IPS-15b (cell line): ENCODE data around the gene FAM222A.

Experiments used
- H3K27me3 ChIP-seq: one replicate; pipeline ENCODE4 v1.6.1; 2013; ENCODE audit warnings: low read length; ENCODE audit not compliant: control insufficient read depth, insufficient read depth
- H3K36me3 ChIP-seq: one replicate; pipeline ENCODE4 v1.6.1; 2013; ENCODE audit warnings: low read length; ENCODE audit not compliant: control insufficient read depth, insufficient read depth
- H3K4me1 ChIP-seq: one replicate; pipeline ENCODE4 v1.6.1; 2013; ENCODE audit warnings: mild to moderate bottlenecking, low read length; ENCODE audit not compliant: control insufficient read depth, insufficient read depth
- H3K4me3 ChIP-seq: one replicate; pipeline ENCODE4 v1.5.1; 2013; ENCODE audit warnings: low read depth, low read length
- H3K9ac ChIP-seq: one replicate; pipeline ENCODE4 v1.6.1; 2013; ENCODE audit warnings: low read depth, mild to moderate bottlenecking, low read length
- H3K9me3 ChIP-seq: one replicate; pipeline ENCODE4 v1.6.1; 2013; ENCODE audit warnings: mild to moderate bottlenecking, low read length; ENCODE audit not compliant: control insufficient read depth, insufficient read depth

The FAM222A gene

DNA sequence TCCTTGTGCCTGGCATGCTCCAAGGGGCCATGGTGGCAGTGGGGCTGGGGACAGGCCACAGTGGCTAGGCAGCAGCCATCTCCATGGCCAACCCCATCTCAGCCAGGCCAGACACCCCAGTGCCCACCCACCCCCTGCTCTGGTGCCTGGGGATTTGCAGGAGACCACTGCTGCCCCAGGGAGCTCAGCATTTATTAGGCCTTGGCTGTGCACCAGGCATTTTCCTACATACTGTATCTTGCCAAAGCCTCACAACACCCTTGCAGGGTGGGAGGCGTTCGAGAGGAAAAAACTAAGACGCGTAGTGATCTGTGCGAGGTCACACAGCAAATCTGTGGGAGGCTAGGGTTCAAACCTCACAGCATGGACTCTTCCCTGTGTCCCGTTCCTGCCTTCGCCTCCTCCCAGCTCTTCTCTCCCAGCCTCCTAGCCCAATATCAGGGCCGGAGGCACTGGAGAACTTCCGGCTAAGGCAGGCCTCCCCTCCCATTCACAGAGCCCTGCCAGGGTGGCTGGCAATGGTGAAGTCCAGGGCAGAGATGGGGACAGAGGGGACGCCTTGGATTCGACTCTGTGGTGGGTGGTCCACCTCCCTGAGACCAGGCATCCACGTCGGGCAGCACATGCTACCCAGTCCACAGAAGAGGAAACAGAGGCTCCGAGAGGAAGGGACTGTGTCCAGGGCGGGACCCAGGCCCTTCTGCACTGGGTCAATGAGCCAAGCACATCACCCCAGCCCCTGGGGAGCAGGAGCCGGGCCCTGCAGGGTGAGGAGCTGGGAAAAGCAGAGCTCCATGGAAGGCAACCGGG is 57.4 kb downstream of the FAM222A start:
- Histone ChIP-seq H3K9me3 (no peaks in the 10 kb centered on the region), H3K27me3 (no peaks in the 10 kb centered on the region), H3K4me3 (no peak overlapping the region), H3K36me3 (no peaks in the 10 kb centered on the region), H3K9ac (no peak overlapping the region), H3K4me1 (no peaks in the 10 kb centered on the region)

DNA sequence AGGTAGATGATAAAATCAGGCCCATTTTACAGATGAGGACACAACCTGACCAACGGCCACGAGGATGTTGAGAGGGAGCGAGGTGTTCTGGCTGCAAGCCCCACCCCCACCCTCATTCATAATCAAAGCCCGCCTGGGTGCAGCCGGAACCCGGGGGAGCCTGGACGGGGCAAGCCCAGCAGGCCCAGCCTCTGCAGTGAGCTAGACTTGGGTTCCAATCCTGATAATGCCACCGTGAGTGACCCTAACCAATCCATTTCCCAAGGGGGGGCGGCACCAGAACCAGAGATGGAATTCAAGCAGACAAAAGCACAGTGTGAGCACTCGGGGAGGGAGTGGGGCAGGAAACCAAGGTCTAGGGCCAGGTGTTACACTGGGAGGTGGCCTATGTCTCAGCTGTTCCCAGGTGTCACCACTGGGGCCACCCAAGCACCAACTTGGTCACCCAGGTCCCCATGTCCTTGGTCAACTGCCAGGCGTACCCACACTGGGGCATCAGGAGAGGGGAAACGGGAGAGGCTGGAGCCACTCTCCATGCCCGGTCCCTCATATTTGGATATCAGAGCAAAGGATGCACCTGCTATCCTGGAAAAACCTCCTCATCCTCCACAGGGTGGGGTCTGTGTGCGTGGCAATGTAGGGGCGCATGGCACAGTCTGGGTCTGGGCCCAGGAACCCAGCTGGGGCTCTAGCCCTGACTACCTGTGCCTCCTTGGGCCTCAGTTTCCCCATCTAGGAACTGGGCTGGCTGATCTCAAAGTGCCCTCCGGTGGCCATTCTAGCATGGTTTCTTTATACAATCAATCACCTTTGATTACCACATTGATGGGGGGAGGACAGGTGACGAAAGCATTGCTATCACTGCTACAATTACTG is 58.4 kb downstream of the FAM222A start:
- no peak overlapping the region for H3K9ac ChIP-seq
- no peaks in the 10 kb centered on the region for H3K4me1 ChIP-seq
- H3K4me3 ChIP-seq: no peak overlapping the region

DNA sequence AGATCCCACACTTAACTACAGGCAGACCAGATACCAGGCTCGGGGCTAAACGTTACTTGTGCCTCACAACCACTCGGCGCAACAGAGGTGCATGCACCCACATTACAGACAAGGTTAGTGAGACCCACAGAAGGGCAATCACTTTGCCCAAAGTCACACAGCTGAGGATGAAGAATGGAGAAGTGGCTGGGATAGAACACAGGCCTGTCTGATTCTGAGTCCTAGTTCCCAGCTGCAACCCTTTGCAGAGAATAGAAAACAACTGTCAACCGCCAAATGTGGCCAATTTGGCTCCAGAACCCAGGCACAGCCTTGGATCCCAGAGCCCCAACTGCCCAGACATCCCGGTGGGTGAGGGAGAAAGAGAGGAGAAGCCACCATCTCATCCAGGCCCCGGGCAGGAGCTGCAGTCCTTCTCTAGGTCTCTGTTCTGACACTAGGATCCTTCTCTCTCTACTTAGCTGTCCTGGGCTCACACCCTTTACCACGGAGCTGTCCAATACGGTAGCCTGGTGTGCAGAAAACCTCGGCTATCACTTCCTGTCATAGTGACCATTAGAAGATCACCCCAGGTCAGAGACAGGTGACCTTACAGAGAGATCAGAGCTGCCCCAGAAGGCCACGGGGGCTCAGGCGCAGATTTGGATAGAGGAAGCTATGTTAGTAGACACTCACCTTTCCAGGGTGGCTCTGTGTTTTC is 59.1 kb downstream of the FAM222A start:
- Histone ChIP-seq H3K4me3 (no peak overlapping the region), H3K27me3 (no peaks in the 10 kb centered on the region), H3K36me3 (no peaks in the 10 kb centered on the region), H3K4me1 (no peaks in the 10 kb centered on the region), H3K9ac (no peak overlapping the region), H3K9me3 (no peaks in the 10 kb centered on the region)

More for the DNA sequence above, 58.4 kb downstream of the FAM222A start:
- no peaks in the 10 kb centered on the region for H3K9me3 ChIP-seq
- H3K36me3 ChIP-seq: no peaks in the 10 kb centered on the region
- H3K27me3 ChIP-seq: no peaks in the 10 kb centered on the region

DNA sequence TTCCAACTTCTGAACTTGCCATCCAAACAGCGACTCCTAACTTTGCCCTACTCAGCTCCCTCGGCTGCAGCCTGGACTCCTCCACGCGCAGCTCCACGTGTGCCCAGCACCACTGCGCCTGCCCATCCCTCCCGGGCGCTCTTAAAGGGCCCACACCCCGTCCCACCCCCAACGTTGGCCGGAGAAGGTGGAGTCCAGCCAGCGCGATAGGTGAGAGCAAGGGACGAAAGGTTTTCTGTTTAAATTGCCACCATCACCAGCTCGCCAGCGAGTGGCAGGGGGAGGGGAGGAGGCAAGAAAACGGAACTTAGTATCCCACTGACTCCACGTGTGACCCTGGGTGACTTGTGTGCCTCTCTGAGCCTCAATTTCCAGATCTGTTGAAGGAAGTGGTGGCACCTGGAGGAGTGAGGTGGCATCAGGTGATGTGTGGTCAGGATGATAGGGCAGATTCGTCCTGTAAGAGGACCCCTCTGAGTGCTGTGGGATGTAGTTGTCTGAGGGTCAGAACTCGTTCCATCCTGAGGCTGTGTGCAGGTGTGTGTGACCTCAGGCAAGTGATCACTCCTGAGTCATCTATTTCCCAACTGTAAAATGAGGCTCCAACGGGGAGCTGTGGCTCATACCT is 59.9 kb downstream of the FAM222A start:
- Histone ChIP-seq H3K27me3 (no peaks in the 10 kb centered on the region), H3K4me1 (no peaks in the 10 kb centered on the region), H3K9ac (no peak overlapping the region), H3K4me3 (no peak overlapping the region), H3K36me3 (no peaks in the 10 kb centered on the region), H3K9me3 (no peaks in the 10 kb centered on the region)

DNA sequence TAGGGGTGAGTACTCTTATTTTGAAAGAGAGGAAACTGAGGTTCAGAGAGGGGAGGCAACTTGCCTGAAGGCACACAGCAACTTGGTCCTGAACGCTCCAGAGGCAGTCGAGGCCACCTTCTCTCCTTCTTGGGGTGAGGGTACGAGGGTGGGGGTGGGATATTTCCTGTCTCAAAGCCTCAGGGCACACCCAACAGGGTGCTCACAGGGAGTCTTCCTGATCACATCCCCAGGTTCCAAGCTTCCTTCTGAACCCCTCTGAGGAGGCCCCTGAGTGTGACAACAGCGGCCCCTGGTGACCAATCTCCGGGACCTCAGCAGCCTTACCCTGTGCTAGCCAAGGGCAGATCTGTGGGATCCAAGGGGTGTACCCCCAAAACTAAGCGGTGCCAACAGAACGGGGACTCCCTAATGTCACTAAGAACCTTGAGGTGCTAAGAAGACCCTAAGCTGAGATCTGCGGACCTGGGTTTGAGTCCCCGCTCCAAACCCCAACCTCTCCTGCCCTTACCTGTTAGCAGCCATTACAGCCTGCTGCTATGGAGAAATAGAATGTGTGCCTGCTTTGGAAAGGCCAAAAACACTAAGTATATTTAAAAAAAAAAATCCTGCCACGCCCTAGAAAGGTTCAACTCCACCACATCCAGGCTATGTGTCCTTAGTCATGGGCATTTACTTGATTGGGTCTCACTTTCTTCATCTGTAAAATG is 61.7 kb downstream of the FAM222A start:
- Histone ChIP-seq H3K27me3 (no peaks in the 10 kb centered on the region), H3K4me1 (no peaks in the 10 kb centered on the region), H3K4me3 (no peak overlapping the region), H3K9ac (no peak overlapping the region), H3K36me3 (no peaks in the 10 kb centered on the region), H3K9me3 (no peaks in the 10 kb centered on the region)

DNA sequence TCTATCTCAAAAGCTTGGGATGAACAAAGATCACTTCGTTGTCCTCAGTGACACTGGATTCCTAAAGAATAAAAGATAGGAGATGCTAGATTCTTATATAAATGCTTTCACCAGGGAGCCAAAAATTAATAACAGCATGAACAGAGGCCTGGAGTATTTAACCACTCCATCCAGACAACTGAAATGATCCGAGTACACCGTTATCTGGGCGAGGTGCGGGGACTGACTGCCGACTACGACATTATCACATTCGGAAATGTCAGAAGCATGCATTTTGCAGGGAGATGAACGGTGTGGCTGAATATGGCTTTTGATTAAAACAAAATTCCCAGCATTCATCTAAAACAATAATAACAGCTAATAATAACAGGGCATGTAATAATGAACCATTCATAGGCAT is 63.0 kb downstream of the FAM222A start:
- Histone ChIP-seq H3K9ac (no peak overlapping the region), H3K4me1 (no peaks in the 10 kb centered on the region), H3K36me3 (no peaks in the 10 kb centered on the region), H3K4me3 (no peak overlapping the region), H3K27me3 (no peaks in the 10 kb centered on the region), H3K9me3 (no peaks in the 10 kb centered on the region)

DNA sequence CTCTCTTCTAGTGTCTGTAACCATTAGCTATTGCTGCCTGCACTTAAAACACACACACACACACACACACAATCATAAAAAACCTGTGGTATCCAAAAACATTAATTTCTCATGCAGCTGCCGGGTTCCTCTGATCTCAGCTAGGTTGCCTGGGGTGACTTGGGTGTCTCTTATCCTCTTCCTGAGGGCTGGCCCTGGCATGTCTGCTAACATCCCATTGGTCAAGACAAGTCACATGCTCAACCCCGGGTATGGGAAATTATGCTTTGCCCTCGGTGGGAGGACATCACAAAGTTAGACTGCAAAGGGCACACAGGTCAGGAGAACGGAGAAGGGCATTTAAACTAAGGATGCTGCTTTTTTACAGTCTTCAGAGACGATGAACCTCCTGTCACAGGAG is 63.9 kb downstream of the FAM222A start:
- H3K4me1 ChIP-seq: no peaks in the 10 kb centered on the region
- no peak overlapping the region for H3K9ac ChIP-seq
- H3K27me3 ChIP-seq: no peaks in the 10 kb centered on the region
- H3K36me3 ChIP-seq: no peaks in the 10 kb centered on the region
- H3K9me3 ChIP-seq: no peaks in the 10 kb centered on the region
- no peak overlapping the region for H3K4me3 ChIP-seq

DNA sequence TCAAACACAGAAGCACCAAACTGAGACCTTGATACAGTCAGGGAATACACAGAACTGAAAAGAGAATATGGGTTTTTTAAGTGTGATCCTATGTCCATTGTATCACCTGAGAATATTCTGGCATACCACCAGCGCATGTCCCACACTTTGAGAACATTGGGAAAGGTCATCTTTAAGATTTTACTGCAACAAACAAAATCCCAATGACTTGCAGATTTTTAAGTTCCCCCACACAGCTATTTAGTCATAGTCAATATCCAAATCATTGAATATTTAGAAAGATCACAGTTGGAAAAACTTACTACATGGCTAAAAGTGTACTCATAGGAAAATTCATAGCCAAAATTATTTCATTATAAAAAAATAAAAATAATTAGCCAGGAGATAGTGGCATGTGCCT is 65.1 kb downstream of the FAM222A start:
- Histone ChIP-seq H3K9me3 (no peaks in the 10 kb centered on the region), H3K4me3 (no peak overlapping the region), H3K27me3 (no peaks in the 10 kb centered on the region), H3K4me1 (no peaks in the 10 kb centered on the region), H3K9ac (no peak overlapping the region), H3K36me3 (no peaks in the 10 kb centered on the region)

DNA sequence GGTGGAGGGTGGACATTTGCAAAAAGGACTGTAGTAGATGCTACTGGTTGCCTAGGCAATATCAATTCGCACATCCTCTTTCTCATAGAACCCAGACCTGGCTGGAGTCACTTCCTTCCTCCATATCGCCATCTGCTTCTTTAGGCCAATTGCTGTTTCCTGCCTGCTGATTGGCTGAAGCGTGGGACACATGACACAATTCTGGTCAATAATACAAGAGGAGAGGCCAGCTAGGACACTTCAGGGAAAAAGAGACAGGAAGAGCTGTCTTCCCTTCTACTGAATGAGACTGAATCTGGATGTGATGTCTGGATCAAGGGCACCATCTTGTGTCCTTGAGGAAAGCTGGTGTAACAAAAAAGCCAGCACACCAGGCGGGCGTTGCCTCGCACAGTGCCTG is 65.8 kb downstream of the FAM222A start:
- Histone ChIP-seq H3K27me3 (no peaks in the 10 kb centered on the region), H3K4me1 (no peaks in the 10 kb centered on the region), H3K9ac (no peak overlapping the region), H3K4me3 (no peak overlapping the region), H3K9me3 (no peaks in the 10 kb centered on the region), H3K36me3 (no peaks in the 10 kb centered on the region)

DNA sequence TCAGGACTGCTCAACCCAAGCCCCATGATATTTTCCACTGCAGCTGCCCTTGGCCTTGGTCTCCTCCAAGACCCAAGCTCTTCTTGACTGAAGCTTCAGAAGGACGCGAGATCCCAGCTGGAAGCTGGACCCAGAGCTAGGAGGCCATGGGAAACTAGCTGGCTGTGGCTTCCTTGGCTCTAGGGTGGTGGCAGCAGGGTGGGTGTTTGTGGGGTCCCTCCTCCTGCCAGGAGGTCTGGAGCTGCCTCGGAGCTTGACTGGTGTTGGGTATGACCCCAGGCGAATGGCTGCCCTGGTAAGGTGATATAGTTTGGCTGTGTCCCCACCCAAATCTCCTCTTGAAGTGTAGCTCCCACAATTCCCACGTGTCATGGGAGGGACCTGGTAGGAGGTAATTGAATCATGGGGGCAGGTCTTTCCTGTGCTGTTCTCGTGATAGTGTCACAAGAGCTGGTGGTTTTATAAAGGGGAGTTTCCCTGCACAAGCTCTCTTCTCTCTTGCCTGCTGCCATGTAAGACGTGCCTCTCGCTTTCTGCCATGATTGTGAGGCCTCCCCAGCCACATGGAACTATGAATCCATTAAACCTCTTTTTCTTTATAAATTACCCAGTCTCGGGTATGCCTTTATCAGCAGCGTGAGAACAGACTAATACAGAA is 68.2 kb downstream of the FAM222A start:
- H3K9ac ChIP-seq: no peak overlapping the region
- H3K9me3 ChIP-seq: no peaks in the 10 kb centered on the region
- H3K4me3 ChIP-seq: no peak overlapping the region
- no peaks in the 10 kb centered on the region for H3K4me1 ChIP-seq
- H3K36me3 ChIP-seq: no peaks in the 10 kb centered on the region
- no peaks in the 10 kb centered on the region for H3K27me3 ChIP-seq
